ENCODE data around the gene SLFN13. TPM values are rescaled to one million over a fixed set of nuclear protein-coding genes. Genes with fewer than 3 reads are reported as not detected.

SLFN13 gene
- total RNA-seq, 1 experiment from 2014 or later = not detected

- Histone ChIP-seq H3K4me3 (ENCODE audit: low read depth, low read length) (no peak overlapping the region), H3K4me1 (no peaks in the 10 kb centered on the region), H3K27me3 (replicated peaks; ENCODE audit: control insufficient read depth, insufficient read depth, low read length) (no peaks in the 10 kb centered on the region), H3K36me3 (ENCODE audit: control insufficient read depth, insufficient read depth, low read length) (no peaks in the 10 kb centered on the region), H3K9me3 (no peaks in the 10 kb centered on the region)
- BruUV-seq (replicated peaks) = no TSS peak
- no peak for TF ChIP-seq CTCF (IDR thresholded peaks at IDR 0.05; ENCODE audit: insufficient read depth in 1 of 2, low read depth in 1 of 2, low read length in 1 of 2, severe bottlenecking in 1 of 2, unreplicated experiment in 1 of 2)
- H3K27ac Mint-ChIP-seq (ENCODE audit: unreplicated experiment) = no peak overlapping the region
- POLR2A ChIA-PET = no interaction called here
- peaks cover 10% of the 10 kb centered on the region for H3K27me3 Mint-ChIP-seq (ENCODE audit: insufficient read depth, unreplicated experiment)
- H3K9me3 Mint-ChIP-seq (ENCODE audit: unreplicated experiment) = no peaks in the 10 kb centered on the region
- H3K4me3 Mint-ChIP-seq (ENCODE audit: unreplicated experiment) = no peak overlapping the region
- CTCF ChIA-PET = no interaction called here
- peaks cover 6% of the 10 kb centered on the region for H3K4me1 Mint-ChIP-seq (ENCODE audit: low read depth, unreplicated experiment)
- intact Hi-C loops (cut with micrococcal nuclease; ENCODE audit: unreplicated experiment) = no loop called here
- no peak for DNase-seq
- H3K36me3 Mint-ChIP-seq (ENCODE audit: insufficient read depth, unreplicated experiment) = no peaks in the 10 kb centered on the region
Measured at GRCh38 chr17:35390663-35391062, 57.9 kb downstream of the SLFN13 start.

GRCh38 chr17:35390156-35390555, 58.4 kb downstream of the SLFN13 start:
- H3K27ac Mint-ChIP-seq (ENCODE audit: unreplicated experiment) = no peak overlapping the region
- H3K4me3 Mint-ChIP-seq (ENCODE audit: unreplicated experiment) = no peak overlapping the region
- H3K36me3 Mint-ChIP-seq (ENCODE audit: insufficient read depth, unreplicated experiment) = no peaks in the 10 kb centered on the region
- H3K9me3 Mint-ChIP-seq (ENCODE audit: unreplicated experiment) = no peaks in the 10 kb centered on the region
- Histone ChIP-seq H3K36me3 (ENCODE audit: control insufficient read depth, insufficient read depth, low read length) (no peaks in the 10 kb centered on the region), H3K27me3 (replicated peaks; ENCODE audit: control insufficient read depth, insufficient read depth, low read length) (no peaks in the 10 kb centered on the region), H3K9me3 (no peaks in the 10 kb centered on the region), H3K4me1 (no peaks in the 10 kb centered on the region), H3K4me3 (ENCODE audit: low read depth, low read length) (no peak overlapping the region)
- no TSS peak for BruUV-seq (replicated peaks)
- peaks cover 6% of the 10 kb centered on the region for H3K4me1 Mint-ChIP-seq (ENCODE audit: low read depth, unreplicated experiment)
- ChIA-PET POLR2A (no interaction called here), CTCF (no interaction called here)
- peaks cover 8% of the 10 kb centered on the region for H3K27me3 Mint-ChIP-seq (ENCODE audit: insufficient read depth, unreplicated experiment)
- DNase-seq = no peak
- intact Hi-C loops (cut with micrococcal nuclease; ENCODE audit: unreplicated experiment) = no loop called here
- TF ChIP-seq CTCF (IDR thresholded peaks at IDR 0.05; ENCODE audit: insufficient read depth in 1 of 2, low read depth in 1 of 2, low read length in 1 of 2, severe bottlenecking in 1 of 2, unreplicated experiment in 1 of 2) = no peak

- no peak overlapping the region for H3K27ac Mint-ChIP-seq (ENCODE audit: unreplicated experiment)
- H3K27me3 Mint-ChIP-seq (ENCODE audit: insufficient read depth, unreplicated experiment) = peaks cover 8% of the 10 kb centered on the region
Measured at GRCh38 chr17:35387496-35387895, 61.1 kb downstream of the SLFN13 start.

More at GRCh38 chr17:35387496-35387895, 61.1 kb downstream of the SLFN13 start:
- ChIA-PET POLR2A (no interaction called here), CTCF (no interaction called here)
- H3K9me3 Mint-ChIP-seq (ENCODE audit: unreplicated experiment) = no peaks in the 10 kb centered on the region
- no peaks in the 10 kb centered on the region for H3K4me1 ChIP-seq
- no peaks in the 10 kb centered on the region for H3K36me3 ChIP-seq (ENCODE audit: control insufficient read depth, insufficient read depth, low read length)
- H3K4me3 Mint-ChIP-seq (ENCODE audit: unreplicated experiment) = no peak overlapping the region
- BruUV-seq (replicated peaks) = no TSS peak
- no peak overlapping the region for H3K4me3 ChIP-seq (ENCODE audit: low read depth, low read length)
- DNase-seq = no peak
- no peaks in the 10 kb centered on the region for H3K4me1 Mint-ChIP-seq (ENCODE audit: low read depth, unreplicated experiment)
- H3K27me3 ChIP-seq (replicated peaks; ENCODE audit: control insufficient read depth, insufficient read depth, low read length) = no peaks in the 10 kb centered on the region
- H3K36me3 Mint-ChIP-seq (ENCODE audit: insufficient read depth, unreplicated experiment) = no peaks in the 10 kb centered on the region
- no peak for TF ChIP-seq CTCF (IDR thresholded peaks at IDR 0.05; ENCODE audit: insufficient read depth in 1 of 2, low read depth in 1 of 2, low read length in 1 of 2, severe bottlenecking in 1 of 2, unreplicated experiment in 1 of 2)
- intact Hi-C loops (cut with micrococcal nuclease; ENCODE audit: unreplicated experiment) = no loop called here
- no peaks in the 10 kb centered on the region for H3K9me3 ChIP-seq

Other genes starting within 250 kb of the SLFN13 start
- gene SLFN5, start 205.7 kb downstream of the SLFN13 start, total RNA-seq (2022) = 0.81 and 1.6 TPM in 2 replicates
- gene SLFN11, start 75.1 kb downstream of the SLFN13 start, total RNA-seq (2022) = not detected in 2 replicates
- not detected in 2 replicates for gene SLFN12, start 16.3 kb downstream of the SLFN13 start, total RNA-seq (2022)
- not detected in 2 replicates for gene SLFN12L, start 88.9 kb upstream of the SLFN13 start, total RNA-seq (2022)
- not detected in 2 replicates for gene SLFN14, start 112.1 kb upstream of the SLFN13 start, total RNA-seq (2022)
- 4.8 and 5.1 TPM in 2 replicates for gene PEX12, start 129.8 kb upstream of the SLFN13 start, total RNA-seq (2022)
- gene AP2B1, start 138.6 kb upstream of the SLFN13 start, total RNA-seq (2022) = 221 and 228 TPM in 2 replicates

Data from Caco-2 (cell line).